Muscle of leg (tissue), 16 donors: Measurements from ENCODE around the gene CDC42BPA. TPM values are rescaled to one million over a fixed set of nuclear protein-coding genes. Genes with fewer than 3 reads are reported as not detected.
A peak's percentile ranks its signal among the peaks of the same experiment; 100 is the strongest.

ENCODE experiments used
- DNase-seq: peaks from one replicate; pipeline ENCODE4 v3.0.0; 2013
- H3K27ac ChIP-seq: one replicate; pipeline ENCODE4 v1.5.1; 2013; ENCODE audit warnings: mild to moderate bottlenecking, low read length, control low read depth
- H3K27me3 ChIP-seq: one replicate; pipeline ENCODE4 v1.6.1; 2013; ENCODE audit warnings: low read length; ENCODE audit not compliant: control insufficient read depth, insufficient read depth
- H3K36me3 ChIP-seq: one replicate; pipeline ENCODE4 v1.6.1; 2013; ENCODE audit warnings: low read length; ENCODE audit not compliant: control insufficient read depth, insufficient read depth
- H3K4me1 ChIP-seq: one replicate; pipeline ENCODE4 v1.6.1; 2013; ENCODE audit warnings: low read length; ENCODE audit not compliant: control insufficient read depth, insufficient read depth
- H3K4me3 ChIP-seq: one replicate; pipeline ENCODE4 v1.5.1; 2013; ENCODE audit warnings: low read length, control low read depth
- H3K9me3 ChIP-seq: replicated peaks from 2 replicates; pipeline ENCODE4 v1.6.1; 2013; ENCODE audit warnings: low read depth, low read length; ENCODE audit not compliant: control insufficient read depth
- WGBS: methylation state at CpG from one replicate; pipeline ENCODE4 v1.1.5; 2013; ENCODE audit warnings: missing lambda C conversion rate; ENCODE audit not compliant: insufficient coverage; 5-methylcytosine and 5-hydroxymethylcytosine counted together
- long read RNA-seq, 11 donors: transcript quantifications; one replicate each; lab custom pipeline, GENCODE V29; 2026
- polyA plus RNA-seq, 8 donors: library from polyadenylated mRNA; unstranded; fragments of 120-200 nt; gene quantifications; one replicate each; pipeline versions ENCODE4 v1.2.1 to v1.2.3, GENCODE V29; 2013; ENCODE audit warnings: inconsistent platforms in 1 of 8, low replicate concordance in 1 of 8; ENCODE audit not compliant: insufficient read length in 8 of 8, insufficient read depth in 1 of 8
- total RNA-seq: library from RNA; stranded (reverse); fragments of 120-200 nt; gene quantifications from one replicate; pipeline ENCODE4 v1.2.4, GENCODE V29; 2013

CDC42BPA gene
- 38.2 TPM for total RNA-seq
- polyA plus RNA-seq: 10 to 100 TPM; 22.0 to 34.7 (median 28.5) TPM
- long read RNA-seq, donor 1: 0 reads
- long read RNA-seq, donor 2: 0 reads
- long read RNA-seq, donor 3, full-length matches to known transcripts: 2 of 2 reads
- long read RNA-seq, donor 3, partial matches to known transcripts: 0 of 2 reads
- long read RNA-seq, donor 3, other reads (novel, unspliced or antisense): 0 of 2 reads
- long read RNA-seq, donor 4: 0 reads
- long read RNA-seq, donor 5, partial matches to known transcripts: 6 of 7 reads
- long read RNA-seq, donor 5, other reads (novel, unspliced or antisense): 0 of 7 reads
- long read RNA-seq, donor 6: 0 reads
- long read RNA-seq, donor 7, partial matches to known transcripts: 0 of 1 reads
- long read RNA-seq, donor 7, other reads (novel, unspliced or antisense): 0 of 1 reads
- long read RNA-seq, donor 8: 0 reads
- long read RNA-seq, donor 9: 0 reads
- long read RNA-seq, donor 10: 0 reads
- long read RNA-seq, donor 11: 0 reads

- under 1% methylated on average over 91 of the region's 98 CpGs for WGBS
Observed at GRCh38 chr1:227318016-227318852, at the start of gene CDC42BPA. Gene CDC42BPA, minus strand, starts transcription at chr1:227318492. Its CDS starts 1,310 bp downstream, at chr1:227317182.

GRCh38 chr1:227368009-227368408, 49.7 kb upstream of the CDC42BPA start:
- Histone ChIP-seq H3K9me3 (peaks cover 2% of the 10 kb centered on the region), H3K27me3 (no peaks in the 10 kb centered on the region), H3K27ac (no peak overlapping the region), H3K4me3 (no peak overlapping the region), H3K4me1 (no peaks in the 10 kb centered on the region), H3K36me3 (no peaks in the 10 kb centered on the region)
- WGBS: no CpG with 5 or more reads among the region's 1 CpG
- DNase-seq: no peak

More at GRCh38 chr1:227318016-227318852, at the start of gene CDC42BPA:
- peak within 1 kb of the TSS; percentile 96 for H3K27ac ChIP-seq
- H3K36me3 ChIP-seq: no peaks in the 10 kb centered on the region
- peak within 1 kb of the TSS; percentile 84 for H3K4me3 ChIP-seq
- peaks cover 4% of the 10 kb centered on the region for H3K27me3 ChIP-seq
- DNase-seq: peak; percentile 96
- H3K4me1 ChIP-seq: peaks cover 2% of the 10 kb centered on the region
- H3K9me3 ChIP-seq: no peaks in the 10 kb centered on the region

- Histone ChIP-seq H3K27ac (no peak overlapping the region), H3K4me3 (no peak overlapping the region), H3K4me1 (no peaks in the 10 kb centered on the region), H3K27me3 (no peaks in the 10 kb centered on the region), H3K9me3 (peaks cover 2% of the 10 kb centered on the region), H3K36me3 (no peaks in the 10 kb centered on the region)
- DNase-seq: no peak
- WGBS: 92% methylated on average over 2 of the region's 8 CpGs
Observed at GRCh38 chr1:227365473-227366431, 47.5 kb upstream of the CDC42BPA start.

- Histone ChIP-seq H3K4me3 (no peak overlapping the region), H3K36me3 (no peaks in the 10 kb centered on the region), H3K9me3 (peaks cover 2% of the 10 kb centered on the region), H3K27ac (no peak overlapping the region), H3K4me1 (no peaks in the 10 kb centered on the region), H3K27me3 (no peaks in the 10 kb centered on the region)
- no peak for DNase-seq
- 81% methylated on average over 2 of the region's 2 CpGs for WGBS
Observed at GRCh38 chr1:227364657-227365056, 46.4 kb upstream of the CDC42BPA start.

GRCh38 chr1:227363825-227364224, 45.5 kb upstream of the CDC42BPA start:
- no peaks in the 10 kb centered on the region for H3K36me3 ChIP-seq
- no peak for DNase-seq
- no peaks in the 10 kb centered on the region for H3K4me1 ChIP-seq
- H3K27me3 ChIP-seq: no peaks in the 10 kb centered on the region
- H3K9me3 ChIP-seq: peaks cover 2% of the 10 kb centered on the region
- WGBS: 92% methylated on average over 2 of the region's 7 CpGs
- H3K27ac ChIP-seq: no peak overlapping the region
- H3K4me3 ChIP-seq: no peak overlapping the region

GRCh38 chr1:227362039-227362438, 43.7 kb upstream of the CDC42BPA start:
- H3K4me1 ChIP-seq: peaks cover 8% of the 10 kb centered on the region
- no peak overlapping the region for H3K4me3 ChIP-seq
- H3K27ac ChIP-seq: no peak overlapping the region
- DNase-seq: no peak
- peaks cover 2% of the 10 kb centered on the region for H3K9me3 ChIP-seq
- H3K27me3 ChIP-seq: no peaks in the 10 kb centered on the region
- no CpG with 5 or more reads among the region's 1 CpG for WGBS
- H3K36me3 ChIP-seq: no peaks in the 10 kb centered on the region

GRCh38 chr1:227357927-227358302, 39.6 kb upstream of the CDC42BPA start:
- no CpG with 5 or more reads among the region's 6 CpGs for WGBS
- Histone ChIP-seq H3K36me3 (no peaks in the 10 kb centered on the region), H3K4me1 (peaks cover 13% of the 10 kb centered on the region), H3K4me3 (no peak overlapping the region), H3K27ac (peak overlapping the region; percentile 63), H3K9me3 (no peaks in the 10 kb centered on the region), H3K27me3 (no peaks in the 10 kb centered on the region)
- DNase-seq: no peak

GRCh38 chr1:227357171-227357926, 39.1 kb upstream of the CDC42BPA start:
- Histone ChIP-seq H3K27ac (peak overlapping the region; percentile 63), H3K4me1 (peaks cover 13% of the 10 kb centered on the region), H3K4me3 (no peak overlapping the region), H3K36me3 (no peaks in the 10 kb centered on the region), H3K27me3 (no peaks in the 10 kb centered on the region), H3K9me3 (no peaks in the 10 kb centered on the region)
- WGBS: 19% methylated on average over 2 of the region's 7 CpGs
- DNase-seq: peak; percentile 92

GRCh38 chr1:227356620-227357146, 38.4 kb upstream of the CDC42BPA start:
- no peak overlapping the region for H3K4me3 ChIP-seq
- no peaks in the 10 kb centered on the region for H3K27me3 ChIP-seq
- no peaks in the 10 kb centered on the region for H3K9me3 ChIP-seq
- H3K36me3 ChIP-seq: no peaks in the 10 kb centered on the region
- 47% methylated on average over 2 of the region's 7 CpGs for WGBS
- peak; percentile 6 for DNase-seq
- peak overlapping the region; percentile 60 for H3K27ac ChIP-seq
- peaks cover 13% of the 10 kb centered on the region for H3K4me1 ChIP-seq
